Adrenal gland (tissue), 12 donors: Measurements from ENCODE around the gene FAM83C. TPM values are rescaled to one million over a fixed set of nuclear protein-coding genes. Genes with fewer than 3 reads are reported as not detected.
"Not testable (repeated sequence)": the region's sequence is repeated elsewhere in the genome, so short reads cannot be mapped to it uniquely, and the experiment has no call there.

Experiments used
- DNase-seq, 7 donors: peaks; one replicate each; pipeline ENCODE4 v3.0.0-alpha.2; 2019 to 2020
- H3K27ac ChIP-seq, 5 donors: fragments of 200-600 bp; sonication (generic) in 4 of 5; 1 replicate in 3 of 5; 2 replicates in 2 of 5; pipeline versions ENCODE4 v1.5.1 to v1.8.0; 2016 to 2020; ENCODE audit warnings: mild to moderate bottlenecking in 1 of 5
- H3K27me3 ChIP-seq: fragments of 200-600 bp; 2 replicates; pipeline ENCODE4 v1.8.0; 2021
- H3K36me3 ChIP-seq, 2 donors: fragments of 200-600 bp; replicated peaks in 1 of 2; 1 replicate in 1 of 2; 2 replicates in 1 of 2; pipeline versions ENCODE4 v1.5.1 to v1.8.0; 2018 to 2022
- H3K4me1 ChIP-seq, 2 donors: fragments of 200-600 bp; replicated peaks in 1 of 2; 1 replicate in 1 of 2; 2 replicates in 1 of 2; pipeline versions ENCODE4 v1.5.1 to v1.8.0; 2018 to 2021
- H3K4me3 ChIP-seq, 4 donors: fragments of 200-600 bp; sonication (generic) in 3 of 4; one replicate each; pipeline ENCODE4 v1.5.1; 2016 to 2018
- H3K9me3 ChIP-seq, 3 donors: fragments of 200-600 bp; sonication (generic) in 1 of 3; replicated peaks in 1 of 3; 1 replicate in 2 of 3; 2 replicates in 1 of 3; pipeline versions ENCODE4 v1.5.1 to v1.8.0; 2016 to 2021
- POLR2A ChIP-seq, 2 donors: fragments of 450-650 bp; IDR thresholded peaks; one replicate each; pipeline ENCODE4 v1.6.1; 2017; ENCODE audit warnings: antibody characterized with exemption in 2 of 2, mild to moderate bottlenecking in 2 of 2, moderate library complexity in 1 of 2
- WGBS, 4 donors: extraction: QIAGEN DNeasy Blood & Tissue Kit in 2 of 4; methylation state at CpG; one replicate each; pipeline versions ENCODE4 v1.1.5 to v1.1.7; 2013 to 2017; 5-methylcytosine and 5-hydroxymethylcytosine counted together
- intact Hi-C, 2 donors: fragments of 100-400 bp; cut with DNase I; formaldehyde crosslinking; loops; one replicate each; pipeline versions ENCODE4 v1.14.1 to v1.15.0; 2022 to 2023
- polyA plus RNA-seq, 3 donors: library from polyadenylated mRNA; stranded (reverse); fragments of 200-250 nt in 2 of 3; fragments of 350-450 nt in 1 of 3; fragmentation: Illumina TruSeq in 1 of 3; extraction: RNeasy Lipid Tissue Mini Kit (QIAGEN cat#74804) in 1 of 3; gene quantifications; one replicate each; pipeline ENCODE4 v1.2.3, GENCODE V29; 2013 to 2014
- total RNA-seq, 9 donors: library from RNA; depleted of rRNA in 4 of 9; stranded (reverse); fragments of >200 nt in 4 of 9; fragments of 120-200 nt in 1 of 9; fragmentation: NEBNext Ultra II Directional in 1 of 9; extraction: Animal tissue kit (Norgen Biotek cat#: 25700) in 1 of 9; gene quantifications; one replicate each; pipeline versions ENCODE4 v1.1.0 to v1.2.4, GENCODE V29; 2013 to 2023
- TF ChIP-seq, protein P1 (sequence below), 6 experiments: fragments of 450-650 bp in 4 of 6; fragments of 200-600 bp in 2 of 6; sonication (generic) in 1 of 6; IDR thresholded peaks; 1 replicate in 5 of 6; 2 replicates in 1 of 6; pipeline versions ENCODE4 v1.5.1 to v1.8.0; 2016 to 2021; ENCODE audit warnings: antibody characterized with exemption in 6 of 6, mild to moderate bottlenecking in 2 of 6, moderate library complexity in 1 of 6
- donor health status: healthy with polysubstance abuse.
- donor health status: Bipolar disorder and iron deficiency.
- donor health status: DM: yes; HTN: yes; CAD: no.
- donor health status: DM: no; HTN: no; CAD: no.
- donor health status: DM: no; HTN: no; CAD: no.
- donor health status: DM: yes; HTN: yes; CAD: no.

Gene FAM83C
- total and polyA plus RNA-seq, 12 donors, result 0.03 to 0.11 TPM; not detected in 10

DNA sequence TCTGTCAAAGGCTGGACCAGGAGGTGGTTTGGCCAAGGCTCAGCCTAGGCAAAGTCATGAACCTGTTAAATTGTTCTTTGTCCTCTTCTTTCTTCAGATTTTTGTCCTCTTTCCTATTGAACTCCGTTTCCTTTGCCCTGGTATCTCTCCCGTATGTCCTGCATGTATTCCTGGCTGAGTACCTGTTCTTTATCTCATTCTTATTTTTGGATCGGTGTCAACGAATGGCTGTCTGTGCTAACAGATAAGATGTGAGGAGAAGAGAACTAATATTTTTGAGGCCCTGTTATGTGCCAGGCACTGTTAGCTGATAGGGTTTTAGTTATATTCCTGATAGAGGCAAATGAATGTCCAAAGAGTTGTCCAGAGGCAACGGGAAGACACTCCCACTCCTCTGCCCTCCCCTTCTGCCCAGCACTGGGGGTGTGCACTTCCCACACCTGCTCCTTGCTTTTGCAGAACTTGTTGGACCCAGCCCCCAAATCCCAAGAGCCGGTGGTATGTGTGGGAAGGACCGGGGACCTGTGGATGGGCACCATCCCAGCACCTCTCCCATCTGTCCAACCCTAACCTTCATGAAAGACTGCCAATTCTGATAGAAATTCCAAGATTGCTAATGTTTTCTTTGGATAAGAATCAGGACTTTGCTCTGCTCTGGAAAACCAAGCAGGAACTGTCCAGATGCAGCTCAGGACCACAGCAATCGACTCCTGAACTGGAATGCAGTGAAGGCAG, 34.9 kb downstream of the FAM83C start:
- Histone ChIP-seq H3K36me3 (no peaks in the 10 kb centered on the region), H3K9me3 (no peaks in the 10 kb centered on the region), H3K4me1 (peaks cover 0 to 13% of the 10 kb centered on the region in 2 donors), H3K4me3 (no peak overlapping the region), H3K27ac (no peak overlapping the region), H3K27me3 (no peaks in the 10 kb centered on the region)
- TF ChIP-seq, protein P1, sequence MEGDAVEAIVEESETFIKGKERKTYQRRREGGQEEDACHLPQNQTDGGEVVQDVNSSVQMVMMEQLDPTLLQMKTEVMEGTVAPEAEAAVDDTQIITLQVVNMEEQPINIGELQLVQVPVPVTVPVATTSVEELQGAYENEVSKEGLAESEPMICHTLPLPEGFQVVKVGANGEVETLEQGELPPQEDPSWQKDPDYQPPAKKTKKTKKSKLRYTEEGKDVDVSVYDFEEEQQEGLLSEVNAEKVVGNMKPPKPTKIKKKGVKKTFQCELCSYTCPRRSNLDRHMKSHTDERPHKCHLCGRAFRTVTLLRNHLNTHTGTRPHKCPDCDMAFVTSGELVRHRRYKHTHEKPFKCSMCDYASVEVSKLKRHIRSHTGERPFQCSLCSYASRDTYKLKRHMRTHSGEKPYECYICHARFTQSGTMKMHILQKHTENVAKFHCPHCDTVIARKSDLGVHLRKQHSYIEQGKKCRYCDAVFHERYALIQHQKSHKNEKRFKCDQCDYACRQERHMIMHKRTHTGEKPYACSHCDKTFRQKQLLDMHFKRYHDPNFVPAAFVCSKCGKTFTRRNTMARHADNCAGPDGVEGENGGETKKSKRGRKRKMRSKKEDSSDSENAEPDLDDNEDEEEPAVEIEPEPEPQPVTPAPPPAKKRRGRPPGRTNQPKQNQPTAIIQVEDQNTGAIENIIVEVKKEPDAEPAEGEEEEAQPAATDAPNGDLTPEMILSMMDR (IDR thresholded peaks at IDR 0.05), result no peak
- no peak for TF ChIP-seq POLR2A (IDR thresholded peaks at IDR 0.05)
- intact Hi-C loops, result no loop called here
- DNase-seq, result no peak
- 44 to 68% (median 58%) methylated on average over 8 of the region's 8 CpGs for WGBS, 4 donors

DNA sequence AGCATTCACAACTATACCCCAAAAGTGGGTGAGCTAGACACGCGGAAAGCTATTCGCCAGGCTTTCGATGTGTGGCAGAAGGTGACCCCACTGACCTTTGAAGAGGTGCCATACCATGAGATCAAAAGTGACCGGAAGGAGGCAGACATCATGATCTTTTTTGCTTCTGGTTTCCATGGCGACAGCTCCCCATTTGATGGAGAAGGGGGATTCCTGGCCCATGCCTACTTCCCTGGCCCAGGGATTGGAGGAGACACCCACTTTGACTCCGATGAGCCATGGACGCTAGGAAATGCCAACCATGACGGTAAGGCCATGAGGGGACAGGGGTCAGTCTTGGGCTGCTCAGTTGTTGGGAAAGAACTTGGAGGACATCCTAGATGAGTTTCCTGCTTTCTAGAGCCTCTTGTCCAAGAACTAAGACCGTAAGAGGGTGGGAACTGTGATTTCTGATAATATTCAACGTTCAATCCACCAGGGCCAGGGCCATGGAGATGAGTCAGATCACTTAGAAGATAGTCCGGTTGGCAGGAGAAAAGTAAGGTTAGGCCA, 37.7 kb downstream of the FAM83C start:
- Histone ChIP-seq H3K27ac (no peak overlapping the region), H3K4me1 (peaks cover 0 to 13% of the 10 kb centered on the region in 2 donors), H3K9me3 (no peaks in the 10 kb centered on the region), H3K36me3 (no peaks in the 10 kb centered on the region), H3K4me3 (no peak overlapping the region), H3K27me3 (no peaks in the 10 kb centered on the region)
- DNase-seq, result peak in 2 of 7 donors; percentile 36
- WGBS, 4 donors, result 61 to 80% (median 79%) methylated on average over 10 to 12 of the region's 12 CpGs
- TF ChIP-seq POLR2A (IDR thresholded peaks at IDR 0.05), result no peak
- TF ChIP-seq, protein P1 (IDR thresholded peaks at IDR 0.05), result no peak
- intact Hi-C loops, result no loop called here

DNA sequence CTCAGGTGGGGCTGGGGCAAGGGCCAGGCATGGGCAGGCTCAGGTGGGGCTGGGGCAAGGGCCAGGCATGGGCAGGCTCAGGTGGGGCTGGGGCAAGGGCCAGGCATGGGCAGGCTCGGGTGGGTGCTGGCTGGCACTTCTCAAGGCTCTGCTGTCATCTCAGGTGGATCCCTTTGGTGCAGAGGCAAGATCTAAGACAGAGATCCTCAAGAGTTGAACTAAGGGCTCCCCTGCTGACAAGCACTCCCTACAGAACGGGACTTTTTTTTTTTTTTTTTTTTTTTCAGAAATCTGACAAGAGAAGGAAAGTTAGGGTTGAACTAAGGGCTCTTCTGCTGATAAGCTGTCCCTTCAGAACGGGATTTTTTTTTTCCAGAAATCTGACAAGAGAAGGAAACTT, 39.2 kb downstream of the FAM83C start:
- H3K36me3 ChIP-seq, result no peaks in the 10 kb centered on the region
- 82 to 91% (median 86%) methylated on average over 2 to 3 of the region's 3 CpGs for WGBS, 4 donors
- H3K4me1 ChIP-seq, result peaks cover 0 to 11% of the 10 kb centered on the region in 2 donors
- no peak overlapping the region for H3K27ac ChIP-seq
- H3K4me3 ChIP-seq, result no peak overlapping the region
- intact Hi-C loops, result no loop called here
- TF ChIP-seq, protein P1 (IDR thresholded peaks at IDR 0.05), result no peak
- no peak for TF ChIP-seq POLR2A (IDR thresholded peaks at IDR 0.05)
- DNase-seq, result no peak
- H3K9me3 ChIP-seq, result no peaks in the 10 kb centered on the region
- no peaks in the 10 kb centered on the region for H3K27me3 ChIP-seq

DNA sequence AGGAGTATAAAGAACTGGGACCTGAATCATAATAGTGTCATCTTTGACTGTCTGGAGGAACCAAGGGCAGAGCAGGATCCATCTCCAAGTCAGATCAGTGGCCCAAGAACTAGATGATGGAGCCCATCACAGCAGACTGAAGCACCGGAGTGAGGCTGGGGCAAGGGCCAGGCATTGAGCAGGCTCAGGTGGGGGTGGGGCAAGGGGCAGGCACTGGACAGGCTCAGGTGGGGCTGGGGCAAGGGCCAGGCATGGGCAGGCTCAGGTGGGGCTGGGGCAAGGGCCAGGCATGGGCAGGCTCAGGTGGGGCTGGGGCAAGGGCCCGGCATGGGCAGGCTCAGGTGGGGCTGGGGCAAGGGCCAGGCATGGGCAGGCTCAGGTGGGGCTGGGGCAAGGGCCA, 39.6 kb downstream of the FAM83C start:
- H3K27me3 ChIP-seq, H3K4me3 ChIP-seq: not testable (repeated sequence)

More for the DNA sequence above, 39.6 kb downstream of the FAM83C start:
- H3K9me3 ChIP-seq, H3K27ac ChIP-seq, H3K4me1 ChIP-seq, intact Hi-C loops, DNase-seq, H3K36me3 ChIP-seq: not testable (repeated sequence)
- WGBS, 4 donors, result 97 to 100% (median 97%) methylated on average over 1 to 2 of the region's 2 CpGs; no CpG with 5 or more reads in 1 of the 4 donors
